Inferior parietal cortex (tissue), 1 donor: ENCODE data around the gene LRFN5.
"Not testable (repeated sequence)": the region's sequence is repeated elsewhere in the genome, so short reads cannot be mapped to it uniquely, and the experiment has no call there.

Experiments used
- DNase-seq: peaks from one replicate; pipeline ENCODE4 v3.0.0-alpha.2; 2016; ENCODE audit errors: extremely low spot score

Gene LRFN5

GRCh38 chr14:41606532-41607303, at the start of gene LRFN5:
Gene LRFN5, plus strand, starts transcription at chr14:41606876.
- peak; percentile 30 for DNase-seq

- no peak for DNase-seq
Measured at GRCh38 chr14:41558490-41558889, 48.2 kb upstream of the LRFN5 start.

- not testable (repeated sequence) for DNase-seq
Measured at GRCh38 chr14:41566864-41567263, 39.8 kb upstream of the LRFN5 start.

DNA sequence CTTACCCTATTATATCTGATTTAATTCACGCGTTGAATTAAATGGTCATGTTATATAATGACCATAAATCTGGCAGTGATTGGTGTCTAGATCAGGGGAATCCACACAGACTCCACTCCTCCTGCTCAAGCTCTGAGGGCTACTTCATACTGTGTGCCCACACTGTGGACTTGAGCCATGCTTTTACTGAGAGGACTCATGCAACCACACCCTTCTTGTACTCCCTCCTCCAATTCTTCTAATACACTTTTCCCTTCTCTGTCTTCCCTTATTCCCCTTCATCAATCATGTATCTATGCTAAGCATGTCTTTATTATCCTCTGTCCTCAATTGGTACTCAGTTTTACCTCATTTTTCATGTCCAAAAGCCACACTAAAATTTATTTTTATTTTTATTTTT, 37.7 kb upstream of the LRFN5 start:
- DNase-seq = no peak

DNA sequence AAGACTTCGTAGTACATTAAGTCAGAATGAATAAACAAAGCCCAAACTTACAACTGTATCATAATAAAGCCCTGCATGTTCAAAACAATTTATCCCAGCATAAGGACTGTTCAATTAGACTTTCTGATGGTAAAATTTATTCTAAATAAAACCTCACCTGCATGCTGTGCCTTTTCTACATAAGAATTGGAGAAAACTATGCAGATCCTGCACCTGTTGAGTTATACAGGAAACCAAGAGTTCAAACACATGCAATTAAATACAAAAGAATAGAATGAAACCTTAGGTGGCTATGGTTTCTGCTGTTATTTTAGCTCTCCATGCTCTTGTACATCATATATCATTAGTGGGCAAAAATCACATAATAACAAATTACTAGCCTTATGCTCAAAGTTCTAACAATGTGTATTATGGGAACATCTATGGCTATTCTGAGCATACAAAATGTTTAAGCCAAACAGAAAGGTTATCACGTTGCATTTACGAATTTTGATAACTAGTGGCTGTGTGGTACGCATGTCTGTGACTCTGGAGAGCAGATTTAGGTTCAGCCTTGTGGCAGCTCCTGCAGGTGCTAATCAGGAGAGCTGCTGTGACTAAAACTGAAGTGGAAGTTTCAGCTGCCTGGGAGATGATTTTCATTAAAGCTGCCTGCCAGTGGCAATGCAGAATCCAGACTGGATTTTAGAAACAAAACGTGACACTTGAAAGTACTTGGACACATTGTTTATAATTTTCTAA, 36.1 kb upstream of the LRFN5 start:
- DNase-seq = no peak

DNA sequence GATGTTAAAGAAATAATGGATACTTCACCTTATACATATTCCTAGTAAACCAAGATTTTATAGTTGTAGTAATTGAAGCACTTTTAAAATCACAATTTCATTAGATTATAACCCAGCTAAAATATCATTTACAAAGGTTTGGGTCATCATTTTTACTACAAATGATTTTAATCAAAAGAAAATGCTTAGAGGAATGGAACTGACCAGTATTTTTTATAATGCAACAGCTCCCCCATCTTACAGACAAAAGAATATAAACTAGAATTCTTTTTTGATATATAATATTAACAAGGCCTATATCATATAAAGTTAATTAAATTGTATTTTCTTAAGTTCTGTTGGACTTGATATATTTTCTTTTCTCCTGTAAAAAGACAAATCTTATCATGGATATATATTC, 20.4 kb upstream of the LRFN5 start:
- no peak for DNase-seq

DNA sequence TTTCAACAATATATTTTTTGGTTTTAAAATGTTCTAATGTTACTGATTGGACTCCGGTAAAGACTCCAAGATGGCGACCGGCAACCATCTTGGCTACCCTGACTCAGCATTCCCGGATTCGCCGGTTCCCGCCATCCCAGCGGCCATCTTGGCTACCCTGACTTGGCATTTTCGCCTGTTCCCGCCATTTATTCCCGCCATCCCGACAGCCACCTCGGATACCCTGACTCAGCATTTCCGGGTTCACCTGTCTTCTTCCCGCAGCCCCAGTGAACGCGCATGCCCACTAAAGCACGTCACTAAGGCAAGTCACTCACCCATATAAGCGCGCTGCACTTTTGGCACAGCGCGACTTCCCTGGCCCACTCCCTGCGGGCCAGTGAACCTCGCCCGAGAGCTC, 9.0 kb upstream of the LRFN5 start:
- no peak for DNase-seq

DNA sequence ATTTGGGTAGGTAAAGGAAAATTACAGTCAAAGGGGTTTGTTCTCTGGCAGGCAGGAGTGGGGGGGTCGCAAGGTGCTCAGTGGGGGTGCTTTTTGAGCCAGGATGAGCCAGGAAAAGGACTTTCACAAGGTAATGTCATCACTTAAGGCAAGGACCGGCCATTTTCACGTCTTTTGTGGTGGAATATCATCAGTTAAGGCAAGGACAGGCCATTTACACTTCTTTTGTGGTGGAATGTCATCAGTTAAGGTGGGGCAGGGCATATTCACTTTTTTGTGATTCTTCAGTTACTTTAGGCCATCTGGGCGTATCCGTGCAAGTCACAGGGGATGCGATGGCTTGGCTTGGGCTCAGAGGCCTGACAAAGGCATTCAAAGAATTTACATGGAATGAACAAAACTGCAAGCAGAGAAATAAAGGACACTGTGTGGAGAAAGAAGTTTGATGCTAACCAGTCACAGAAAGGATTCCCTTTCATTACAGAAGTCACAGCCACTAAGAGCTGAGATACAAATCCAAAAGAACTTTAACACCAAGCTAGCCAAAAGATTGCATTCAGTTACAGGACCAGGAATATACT, 6.8 kb upstream of the LRFN5 start:
- DNase-seq = not testable (repeated sequence)

- DNase-seq = peak; percentile 36
Measured at GRCh38 chr14:41604721-41605531, 1.8 kb upstream of the LRFN5 start.

GRCh38 chr14:41605550-41606281, 960 bp upstream of the LRFN5 start:
- DNase-seq = peak; percentile 38

DNA sequence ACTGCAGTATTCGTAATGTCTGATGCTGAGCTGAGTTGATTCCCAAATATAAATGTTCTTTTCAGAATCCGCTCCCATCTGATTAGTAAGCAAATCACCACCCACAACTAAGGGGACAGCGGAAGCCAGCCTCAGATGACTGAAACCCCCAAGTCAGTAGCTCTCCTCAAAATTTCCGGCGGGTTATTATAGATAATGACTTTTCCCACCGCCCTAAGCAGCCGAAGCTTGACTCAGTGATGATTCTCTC, 469 bp upstream of the LRFN5 start:
- no peak for DNase-seq

- DNase-seq = peak; percentile 41
Measured at GRCh38 chr14:41607304-41607775, 664 bp downstream of the LRFN5 start.

DNA sequence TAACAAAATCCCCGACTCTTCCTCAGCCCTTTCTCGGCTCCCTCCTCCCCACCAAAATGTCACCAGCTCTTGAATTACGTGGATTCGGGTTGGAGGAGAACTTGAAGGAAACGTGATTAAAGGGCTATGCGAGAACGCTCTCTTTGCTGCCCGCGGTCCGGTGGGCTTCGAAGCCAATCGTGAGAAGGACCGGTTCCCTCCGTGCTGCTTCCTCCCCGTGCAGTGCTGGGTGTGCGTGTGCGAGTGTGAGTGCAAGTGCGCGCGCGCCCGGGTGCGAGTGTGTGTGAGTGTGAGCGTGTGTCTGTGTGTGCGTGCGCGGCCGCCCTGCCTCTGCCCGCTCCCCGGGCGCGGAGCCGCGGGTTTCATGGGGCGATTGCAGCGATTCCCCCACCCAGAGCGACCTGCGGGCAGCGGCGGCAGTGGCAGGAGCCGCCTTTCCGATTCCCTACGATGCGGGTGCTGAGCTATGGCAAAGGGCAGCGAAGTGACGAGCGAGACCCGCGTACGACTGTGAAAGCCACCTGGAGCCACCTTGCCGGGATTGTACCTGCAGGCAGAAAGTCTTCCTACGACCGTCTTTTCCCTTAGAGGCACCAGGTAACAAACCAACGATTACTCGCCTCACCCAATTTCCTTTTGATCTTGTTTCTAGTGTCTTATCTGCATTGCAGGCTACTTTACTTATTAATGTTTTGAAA, 1.4 kb downstream of the LRFN5 start:
- peak; percentile 7 for DNase-seq

- DNase-seq = peak; percentile 47
Measured at GRCh38 chr14:41608681-41609390, 2.2 kb downstream of the LRFN5 start.

GRCh38 chr14:41609704-41610183, 3.1 kb downstream of the LRFN5 start:
- peak; percentile 55 for DNase-seq

GRCh38 chr14:41615011-41615595, 8.4 kb downstream of the LRFN5 start:
- DNase-seq = no peak

DNA sequence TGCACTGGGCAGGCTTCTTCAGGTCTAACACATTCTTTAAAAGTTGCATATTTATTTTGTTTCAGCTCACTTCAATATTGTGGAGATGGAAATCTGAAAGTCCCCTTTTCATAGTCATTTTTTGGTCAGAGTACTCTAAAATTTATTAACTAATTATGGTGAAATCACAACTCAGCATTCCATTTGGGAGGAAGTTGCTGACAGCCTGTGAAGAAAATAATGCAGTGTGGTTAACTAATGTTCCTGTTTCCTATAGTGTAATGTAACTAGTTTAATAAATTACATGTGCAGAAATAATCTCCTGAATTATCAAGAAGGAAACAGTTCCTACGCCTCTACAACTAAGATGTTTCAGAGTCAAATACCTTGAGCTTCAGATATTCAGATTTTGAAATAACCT, 17.1 kb downstream of the LRFN5 start:
- DNase-seq = no peak

DNA sequence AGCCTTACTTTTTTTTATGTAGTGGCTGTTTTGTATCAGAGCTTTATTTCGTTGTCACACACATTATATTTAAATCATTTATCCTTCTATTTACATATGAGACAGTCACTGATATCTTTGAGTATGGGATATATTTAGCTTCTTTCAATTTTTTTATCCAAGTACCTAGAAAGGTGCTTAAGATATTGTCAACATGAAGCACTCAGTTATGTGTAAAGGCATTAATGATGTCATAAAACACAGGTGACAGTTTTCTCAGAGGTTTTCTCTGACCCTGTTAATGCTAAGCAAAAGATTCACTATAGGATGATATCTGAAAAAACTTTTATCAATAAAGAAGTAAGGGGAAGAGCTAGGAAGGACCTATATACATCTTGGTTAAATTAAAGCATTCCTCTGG, 23.2 kb downstream of the LRFN5 start:
- DNase-seq = no peak

GRCh38 chr14:41634286-41634685, 27.6 kb downstream of the LRFN5 start:
- no peak for DNase-seq
